ENCODE data around the gene VSTM4.

VSTM4 gene

GRCh38 chr10:49053998-49054692 lies 61.2 kb downstream of the VSTM4 start:
- H3K27me3 ChIP-seq (ENCODE audit: insufficient read depth, poor library complexity, severe bottlenecking): peaks cover 3% of the 10 kb centered on the region
- TF ChIP-seq SPI1 (IDR thresholded peaks at IDR 0.05; ENCODE audit: borderline replicate concordance, low read depth): no peak
- TF ChIP-seq POLR2AphosphoS5 (IDR thresholded peaks at IDR 0.05; ENCODE audit: low read depth): no peak
- no peak for TF ChIP-seq GABPA (IDR thresholded peaks at IDR 0.05; ENCODE audit: low read depth)
- TF ChIP-seq REST (IDR thresholded peaks at IDR 0.05; ENCODE audit: insufficient replicate concordance, low read depth): no peak
- no peak for TF ChIP-seq CTCF (IDR thresholded peaks at IDR 0.05; ENCODE audit: insufficient read depth, low read length)
- H3K4me3 ChIP-seq (replicated peaks; ENCODE audit: insufficient read depth, low read length): no peak overlapping the region
- no peak for DNase-seq (ENCODE audit: low read depth in 1 of 2, low spot score in 1 of 2)
- H3K27ac ChIP-seq (replicated peaks): no peak overlapping the region

GRCh38 chr10:49053053-49053997 lies 62.0 kb downstream of the VSTM4 start:
- H3K27ac ChIP-seq (replicated peaks): no peak overlapping the region
- no peak for TF ChIP-seq POLR2AphosphoS5 (IDR thresholded peaks at IDR 0.05; ENCODE audit: low read depth)
- TF ChIP-seq REST (IDR thresholded peaks at IDR 0.05; ENCODE audit: insufficient replicate concordance, low read depth): no peak
- no peak for TF ChIP-seq GABPA (IDR thresholded peaks at IDR 0.05; ENCODE audit: low read depth)
- TF ChIP-seq CTCF (IDR thresholded peaks at IDR 0.05; ENCODE audit: insufficient read depth, low read length): no peak
- TF ChIP-seq SPI1 (IDR thresholded peaks at IDR 0.05; ENCODE audit: borderline replicate concordance, low read depth): no peak
- no peak overlapping the region for H3K4me3 ChIP-seq (replicated peaks; ENCODE audit: insufficient read depth, low read length)
- DNase-seq (ENCODE audit: low read depth in 1 of 2, low spot score in 1 of 2): no peak
- H3K27me3 ChIP-seq (ENCODE audit: insufficient read depth, poor library complexity, severe bottlenecking): peaks cover 3% of the 10 kb centered on the region

GRCh38 chr10:49052069-49052468 lies 63.3 kb downstream of the VSTM4 start:
- peaks cover 3% of the 10 kb centered on the region for H3K27me3 ChIP-seq (ENCODE audit: insufficient read depth, poor library complexity, severe bottlenecking)
- no peak for DNase-seq (ENCODE audit: low read depth in 1 of 2, low spot score in 1 of 2)
- H3K27ac ChIP-seq (replicated peaks): no peak overlapping the region
- H3K4me3 ChIP-seq (replicated peaks; ENCODE audit: insufficient read depth, low read length): no peak overlapping the region
- TF ChIP-seq CTCF (IDR thresholded peaks at IDR 0.05; ENCODE audit: insufficient read depth, low read length) (no peak), SPI1 (IDR thresholded peaks at IDR 0.05; ENCODE audit: borderline replicate concordance, low read depth) (no peak), REST (IDR thresholded peaks at IDR 0.05; ENCODE audit: insufficient replicate concordance, low read depth) (no peak), GABPA (IDR thresholded peaks at IDR 0.05; ENCODE audit: low read depth) (no peak), POLR2AphosphoS5 (IDR thresholded peaks at IDR 0.05; ENCODE audit: low read depth) (no peak)

All from HL-60 (cell line).